IPS-NIHi11 (cell line): ENCODE measurements around the gene GADD45B.
"Not testable (repeated sequence)": the region's sequence is repeated elsewhere in the genome, so short reads cannot be mapped to it uniquely, and the experiment has no call there.

Source experiments
- DNase-seq: peaks from one replicate; pipeline ENCODE4 v3.0.0; 2012; ENCODE audit warnings: mixed read lengths, low spot score

The GADD45B gene

DNA sequence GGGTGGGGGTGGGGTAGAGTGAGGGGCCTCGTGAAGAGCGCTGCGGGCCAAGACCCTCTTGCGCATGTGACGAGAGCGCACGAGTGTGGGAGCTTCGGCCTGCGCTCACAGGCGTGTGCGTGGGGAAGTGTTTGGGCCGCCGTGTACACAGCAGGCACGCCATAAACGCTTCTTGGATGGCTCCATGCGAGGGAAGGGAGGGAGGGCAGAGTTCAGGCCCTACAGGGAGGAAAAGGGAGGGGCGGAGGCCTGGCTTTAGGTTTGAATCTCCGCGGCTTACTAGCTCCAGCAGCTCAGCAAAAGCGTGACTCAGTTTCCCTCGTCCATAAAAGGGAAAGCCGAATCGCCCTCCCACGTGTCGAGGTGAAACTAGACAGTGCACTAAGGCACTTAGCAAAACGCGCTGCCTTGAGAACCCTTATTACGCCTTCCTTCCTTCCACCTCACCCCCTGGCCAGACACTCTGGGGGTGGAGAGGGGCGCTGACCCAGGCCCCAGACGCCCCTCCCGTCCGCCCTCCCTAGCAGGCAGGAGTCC, 12.5 kb downstream of the GADD45B start:
- no peak for DNase-seq

DNA sequence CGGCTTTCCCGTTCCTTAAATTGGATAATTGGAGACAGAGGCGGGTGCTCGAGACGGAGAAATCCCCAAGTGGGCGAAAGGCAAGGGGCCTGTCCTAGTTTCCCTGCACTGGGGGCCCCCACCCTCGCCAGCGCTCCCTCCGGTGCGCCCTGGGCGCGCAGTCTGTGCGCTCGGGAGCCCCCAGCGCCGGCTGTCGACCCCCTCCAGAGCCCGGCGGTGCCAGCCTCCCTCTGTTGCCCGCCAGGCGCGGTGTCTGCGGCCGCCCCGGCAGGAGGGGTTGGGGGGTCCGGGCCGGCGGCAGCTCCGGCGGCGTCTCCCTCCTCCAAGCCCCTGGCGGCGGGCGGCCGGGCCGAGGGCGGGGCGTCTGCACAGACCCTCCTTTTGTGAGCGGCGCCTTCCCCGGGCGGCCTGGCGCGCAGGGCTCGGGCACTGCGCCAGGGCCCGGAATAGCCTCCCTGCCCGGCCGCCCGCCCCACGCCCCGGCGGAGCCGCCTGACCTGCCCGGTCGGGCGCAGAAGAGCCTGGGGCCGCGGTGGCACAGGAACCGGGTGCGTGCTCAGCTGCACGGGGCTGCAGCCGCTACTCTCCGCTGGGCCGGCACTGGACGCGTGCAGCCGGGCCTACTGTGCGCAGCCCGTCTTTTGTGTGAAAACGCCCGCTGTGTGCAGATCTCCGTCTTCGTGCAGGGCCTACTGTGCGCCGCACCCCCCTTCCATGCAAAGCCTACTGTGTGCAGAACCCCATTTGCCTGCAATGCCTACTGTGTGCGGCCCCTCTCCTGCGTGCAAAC, 13.2 kb downstream of the GADD45B start:
- peak; percentile 83 for DNase-seq

DNA sequence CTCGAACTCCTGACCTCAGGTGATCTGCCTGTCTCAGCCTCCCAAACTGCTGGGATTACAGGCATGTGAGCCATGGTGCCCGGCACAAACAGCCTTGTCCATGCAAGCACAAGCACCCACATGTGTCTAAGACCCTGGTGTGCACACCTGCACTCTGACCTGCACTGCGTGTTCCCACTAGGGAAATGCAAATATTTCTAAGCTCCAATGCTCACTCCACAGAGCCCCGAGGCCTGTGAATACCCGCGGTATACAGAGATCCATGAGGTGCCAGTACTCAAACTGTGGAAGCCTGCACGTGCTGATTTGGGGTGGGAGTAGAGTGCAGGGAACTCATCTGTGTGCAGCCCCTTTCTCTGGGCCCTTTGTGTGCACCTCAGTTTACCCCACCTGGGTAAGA, 14.7 kb downstream of the GADD45B start:
- DNase-seq: no peak

DNA sequence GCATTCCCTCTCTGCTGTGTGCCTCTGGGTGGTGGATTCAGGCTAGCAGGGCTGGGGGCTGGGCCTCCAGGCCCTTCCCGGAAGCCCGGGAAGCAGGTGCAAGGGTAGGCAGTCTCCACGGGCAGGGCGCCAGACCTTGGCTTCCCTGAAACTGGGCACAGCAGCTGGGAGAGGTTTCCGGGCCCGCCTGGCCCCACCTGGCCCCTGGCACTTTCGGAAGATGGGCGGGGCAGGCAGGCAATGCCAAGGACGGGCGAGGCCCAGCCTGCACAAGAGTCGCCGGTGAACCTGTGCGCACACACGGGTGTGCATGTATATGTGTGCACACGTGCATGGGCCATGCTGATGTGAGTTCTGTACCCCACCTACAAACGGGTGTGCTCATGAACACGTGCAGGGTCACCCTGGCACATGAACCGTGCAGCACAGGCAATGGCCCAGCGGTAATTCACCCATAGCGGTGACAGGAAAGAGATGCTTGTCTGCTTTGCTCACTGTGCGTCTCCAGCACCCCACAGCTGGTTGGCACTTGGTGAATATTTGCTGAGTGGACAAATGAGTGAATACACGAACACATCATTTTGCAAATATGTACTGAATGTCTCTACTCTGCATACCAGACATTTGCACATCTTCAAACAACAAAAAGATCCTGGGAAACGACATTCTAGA, 15.3 kb downstream of the GADD45B start:
- no peak for DNase-seq

DNA sequence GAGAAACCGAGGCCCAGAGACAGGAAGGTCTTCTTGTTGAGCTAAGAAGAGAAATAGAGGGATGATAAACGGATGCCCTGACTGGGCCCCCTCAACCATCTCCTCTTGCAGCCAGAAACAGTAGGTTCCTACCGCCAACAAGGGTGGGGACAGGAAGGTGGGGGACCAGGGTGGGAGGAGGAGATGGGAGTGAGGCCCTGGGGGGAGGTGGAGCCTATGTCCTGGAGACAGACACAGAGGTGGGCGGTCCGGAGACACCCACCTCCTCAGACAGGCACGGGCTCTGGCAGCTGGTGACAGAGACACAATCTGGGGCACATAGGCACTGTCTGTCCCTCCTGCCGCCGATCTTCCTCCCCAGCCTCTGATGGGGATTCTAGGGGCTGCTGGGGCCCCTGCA, 16.9 kb downstream of the GADD45B start:
- DNase-seq: no peak

DNA sequence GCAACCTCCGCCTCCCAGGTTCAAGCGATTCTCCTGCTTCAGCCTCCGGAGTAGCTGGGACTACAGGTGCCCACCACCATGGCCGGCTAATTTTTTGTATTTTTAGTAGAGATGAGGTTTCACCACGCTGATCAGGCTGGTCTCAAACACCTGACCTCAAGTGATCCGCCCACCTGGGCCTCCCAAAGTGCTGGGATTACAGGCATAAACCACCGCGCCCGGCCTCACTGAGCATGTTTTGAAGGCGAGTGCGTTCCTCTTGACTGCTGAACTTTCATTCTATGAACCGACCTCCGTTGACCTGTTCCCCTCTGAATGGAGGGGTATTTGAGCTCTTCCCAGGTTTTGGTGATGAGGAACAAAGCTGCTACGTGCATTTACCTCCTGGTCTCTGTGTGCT, 17.5 kb downstream of the GADD45B start:
- DNase-seq: not testable (repeated sequence)

DNA sequence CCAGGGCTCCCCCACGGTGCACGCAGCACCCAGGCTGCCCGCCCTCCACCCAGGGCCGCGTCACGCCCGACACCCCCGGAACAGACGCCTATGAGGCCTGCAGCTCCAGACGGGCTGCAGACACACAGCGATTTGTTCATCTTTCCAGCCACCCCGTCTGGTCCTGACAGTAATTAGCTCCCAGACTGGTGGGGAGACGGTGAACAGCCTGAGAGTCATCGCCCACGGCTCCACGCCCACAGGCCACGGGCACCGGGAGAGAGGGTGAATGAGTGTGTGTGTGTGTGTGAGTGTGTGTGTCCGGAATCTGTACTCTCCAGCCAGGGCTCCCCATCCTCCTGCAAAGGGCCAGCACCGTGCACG, 18.1 kb downstream of the GADD45B start:
- DNase-seq: no peak

DNA sequence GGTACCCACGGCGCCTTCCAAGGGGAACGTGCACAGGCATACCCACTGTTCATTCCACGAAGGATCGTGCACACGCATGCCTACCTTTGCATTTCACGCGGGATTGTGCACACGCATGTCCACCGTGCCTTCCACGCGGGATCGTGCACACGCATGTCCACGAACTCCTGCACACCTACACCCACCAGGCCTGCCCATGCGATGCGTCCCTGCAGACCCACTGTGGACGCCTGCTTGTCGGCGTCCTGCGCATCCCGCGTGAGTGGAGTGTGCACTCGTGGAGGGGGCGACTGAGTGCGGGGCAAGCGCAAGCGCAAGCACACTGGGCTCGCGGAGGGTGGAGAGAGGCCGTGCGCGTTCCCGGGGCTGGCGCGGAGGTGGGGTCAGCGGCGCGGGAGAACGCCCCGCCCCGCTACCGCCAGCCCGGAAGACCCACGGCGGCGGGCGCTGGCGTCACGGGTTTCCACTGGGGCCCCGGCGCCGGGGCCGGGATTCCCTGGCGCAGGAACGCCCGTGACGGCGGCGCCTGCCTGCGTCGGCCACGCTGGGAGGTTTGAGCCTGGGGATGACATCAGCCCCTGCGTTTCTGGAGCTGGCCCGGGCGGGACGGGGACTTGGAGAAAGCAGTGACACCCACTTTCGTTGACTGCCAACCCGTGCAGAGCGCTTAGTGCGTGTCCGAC, 18.7 kb downstream of the GADD45B start:
- peak; percentile 76 for DNase-seq

DNA sequence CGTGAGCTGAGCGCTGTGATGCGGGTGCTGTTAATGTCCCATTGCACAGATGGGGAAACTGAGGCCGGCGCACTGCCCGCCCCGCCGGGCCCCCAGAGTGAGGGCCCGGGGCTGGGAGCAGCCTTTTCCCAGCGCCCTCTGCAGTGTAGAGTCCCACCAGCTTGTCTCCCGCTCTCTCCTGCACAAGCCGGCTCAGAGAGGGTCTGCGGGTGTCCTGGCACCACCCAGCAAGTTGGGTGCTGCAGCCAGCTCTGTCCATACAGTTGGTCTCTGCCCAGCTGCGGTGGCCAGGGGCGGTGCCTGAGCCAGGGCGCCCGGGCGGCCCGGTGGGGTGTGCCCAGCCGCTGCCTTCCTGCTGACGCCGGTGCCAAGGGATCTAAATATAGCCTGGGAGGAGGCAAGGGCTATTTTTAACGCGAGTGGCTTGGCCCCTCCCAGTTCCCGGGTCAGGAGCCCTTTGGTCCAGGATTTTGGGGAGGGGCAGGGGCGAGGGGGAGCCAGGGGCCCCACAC, 19.3 kb downstream of the GADD45B start:
- peak; percentile 57 for DNase-seq

DNA sequence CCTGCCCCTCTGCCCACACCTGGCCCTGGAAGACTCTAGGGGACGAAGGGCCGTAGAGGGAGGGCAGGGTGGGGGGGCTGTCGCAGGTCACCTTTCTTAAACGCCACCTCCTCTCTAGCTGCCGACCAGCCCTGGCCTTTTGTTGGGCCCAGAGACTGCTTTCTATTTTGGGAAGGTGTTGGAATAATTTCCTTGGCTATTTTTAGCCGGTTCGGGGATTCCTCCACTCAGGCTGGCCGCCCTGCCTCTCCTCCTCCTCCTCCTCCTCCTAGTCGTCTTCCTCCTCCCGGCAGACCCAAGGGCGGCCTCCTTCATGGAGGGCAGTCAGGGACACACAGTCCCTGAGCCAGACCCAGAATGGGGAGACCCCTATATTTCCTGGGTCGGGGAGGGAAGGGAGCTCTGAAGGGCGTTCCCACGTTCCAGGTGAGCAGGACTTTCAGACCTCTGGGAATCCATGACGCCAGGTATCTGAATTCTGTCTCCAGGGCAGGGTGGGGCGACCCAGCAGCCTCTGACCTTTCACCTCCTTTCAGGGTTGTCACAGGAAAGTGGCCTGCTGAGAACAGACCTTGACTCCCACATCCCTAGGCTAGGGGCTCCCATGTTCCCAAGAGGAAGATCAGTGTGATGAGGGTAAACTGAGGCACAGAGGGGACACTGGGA, 19.9 kb downstream of the GADD45B start:
- DNase-seq: no peak

DNA sequence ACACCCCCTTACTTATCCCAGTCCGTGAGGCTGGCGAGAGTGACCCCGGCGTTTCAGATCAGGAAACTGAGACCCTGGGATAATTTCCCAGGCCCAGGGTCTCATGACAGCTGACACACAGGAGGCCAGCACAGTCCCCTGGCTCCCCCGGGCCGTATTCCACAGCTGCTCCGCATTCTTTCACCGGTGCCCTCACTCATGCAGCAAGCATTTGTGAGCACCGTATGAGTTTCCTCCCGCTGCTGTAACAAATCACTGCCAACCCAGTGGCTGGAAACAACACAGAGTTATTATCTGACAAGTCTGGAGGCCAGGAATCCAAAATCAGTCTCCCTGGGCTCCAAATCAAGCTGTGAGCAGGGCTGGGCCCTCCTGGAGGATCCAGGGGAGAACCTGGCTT, 21.3 kb downstream of the GADD45B start:
- no peak for DNase-seq

DNA sequence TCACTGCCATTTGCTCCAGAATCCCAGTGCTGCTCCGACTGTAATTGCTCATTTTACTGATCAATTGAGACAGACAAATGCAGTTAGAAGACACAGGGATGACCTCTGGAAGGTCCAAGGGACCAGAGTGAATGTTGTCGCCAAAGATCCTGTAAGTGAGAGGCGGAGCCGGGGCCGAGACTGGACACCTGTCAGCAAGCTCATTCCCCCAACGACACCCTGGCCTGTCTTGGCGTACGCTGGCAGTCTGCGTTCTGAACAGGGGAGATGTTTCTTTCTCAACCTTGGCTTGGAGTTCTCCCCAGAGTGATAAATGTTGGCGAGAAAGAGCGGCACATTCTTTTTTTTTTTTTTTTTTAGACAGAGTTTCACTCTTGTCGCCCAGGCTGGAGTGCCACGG, 24.2 kb downstream of the GADD45B start:
- no peak for DNase-seq

DNA sequence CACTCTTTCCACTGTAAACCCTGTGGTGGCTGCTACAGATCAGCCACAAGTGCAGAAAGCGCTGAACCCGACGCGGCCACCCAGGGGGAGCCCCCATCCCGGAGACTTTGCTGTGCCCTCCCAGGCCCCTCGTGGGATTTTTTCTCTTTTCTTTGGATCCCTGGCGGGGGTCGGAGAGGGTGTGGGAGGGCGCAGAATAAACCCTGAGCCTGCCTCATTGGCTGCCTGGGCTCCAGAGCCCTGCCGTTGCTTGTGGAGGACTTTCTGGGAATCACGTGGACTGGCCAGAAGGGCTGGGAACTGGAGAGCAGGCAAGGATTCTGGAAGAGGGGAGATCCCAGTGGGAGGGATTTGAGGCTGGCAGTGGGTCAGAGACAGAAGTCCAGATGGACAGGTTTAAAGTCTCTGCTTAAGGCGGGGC, 24.9 kb downstream of the GADD45B start:
- no peak for DNase-seq

DNA sequence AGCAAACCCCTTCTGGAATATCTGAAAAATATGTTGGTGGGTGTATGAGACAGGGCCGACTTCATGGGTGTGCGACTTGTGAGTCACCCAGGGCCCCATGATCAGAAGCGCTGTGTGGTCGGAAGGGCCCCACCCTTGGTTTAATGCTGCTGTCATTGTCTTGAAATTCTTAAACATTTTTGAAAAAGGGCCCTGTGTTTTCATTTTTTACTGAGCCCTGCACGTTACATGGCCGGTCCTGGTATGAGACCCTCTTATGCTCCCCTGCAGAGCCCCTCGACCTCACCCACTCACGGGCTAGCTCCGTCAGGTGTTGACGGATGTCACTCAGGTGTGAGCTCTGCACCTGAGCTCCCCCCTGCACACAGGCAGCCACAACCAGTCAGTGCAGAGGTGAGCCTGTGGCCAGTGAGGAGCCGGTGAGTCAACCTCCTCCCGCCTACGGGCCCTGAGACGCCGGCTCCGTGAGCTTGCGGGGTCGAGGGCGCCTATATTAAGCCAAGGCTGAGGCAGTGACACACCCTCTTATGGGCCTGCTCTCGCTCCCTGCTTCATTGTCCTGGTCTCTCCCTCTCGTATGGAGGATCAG, 27.7 kb downstream of the GADD45B start:
- peak; percentile 69 for DNase-seq

DNA sequence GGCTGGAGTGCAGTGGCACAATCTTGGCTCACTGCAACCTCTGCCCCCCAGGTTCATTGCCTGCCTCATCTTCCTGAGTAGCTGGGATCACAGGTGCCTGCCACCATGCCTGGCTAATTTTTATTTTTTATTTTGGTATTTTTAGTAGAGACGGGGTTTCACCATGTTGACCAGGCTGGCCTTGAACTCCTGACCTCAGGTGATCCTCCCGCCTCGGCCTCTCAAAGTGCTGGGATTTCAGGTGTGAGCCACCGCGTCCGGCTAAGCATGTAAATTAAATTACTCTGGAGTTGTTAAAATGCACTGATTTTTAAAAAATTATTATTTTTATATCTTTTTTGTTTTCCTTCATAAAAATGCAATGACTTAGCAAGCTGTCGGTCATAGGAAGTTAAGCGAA, 30.7 kb downstream of the GADD45B start:
- DNase-seq: not testable (repeated sequence)

DNA sequence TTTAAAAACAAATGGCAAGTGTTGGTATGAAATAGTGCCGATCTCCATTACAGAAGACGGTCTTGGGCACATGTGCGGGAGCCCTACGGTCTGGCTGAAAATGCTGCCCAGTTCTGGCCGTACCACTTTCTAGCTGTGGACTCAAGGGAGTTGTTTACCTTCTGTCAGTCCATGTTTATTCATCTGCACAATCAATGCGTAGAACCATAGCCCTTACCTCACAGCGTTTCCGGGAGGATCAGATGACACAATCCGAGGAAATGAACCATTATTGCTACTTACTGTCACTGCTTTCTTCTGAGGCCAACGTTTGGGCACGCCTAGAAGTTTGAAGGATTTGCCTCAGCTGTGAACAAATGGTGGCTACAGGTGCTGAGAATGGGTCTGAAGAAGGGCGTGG, 31.2 kb downstream of the GADD45B start:
- no peak for DNase-seq

DNA sequence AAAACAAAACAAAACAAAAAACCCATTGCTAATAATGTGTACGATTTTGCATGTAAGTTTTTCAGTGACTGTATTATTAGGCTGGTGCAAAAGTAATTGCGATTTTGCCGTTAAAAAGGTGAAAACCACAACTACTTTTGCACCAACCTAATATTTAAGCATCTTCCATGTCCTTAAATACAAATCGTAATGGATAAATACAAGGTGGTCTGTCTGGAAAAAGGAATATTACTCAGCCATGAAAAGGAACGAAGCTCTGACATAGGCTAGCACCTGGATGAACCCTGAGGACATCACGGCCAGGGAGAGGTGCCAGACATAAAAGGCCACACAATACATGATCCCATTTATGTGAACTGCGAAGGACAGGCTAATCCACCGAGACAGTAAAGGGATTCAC, 33.2 kb downstream of the GADD45B start:
- DNase-seq: no peak

DNA sequence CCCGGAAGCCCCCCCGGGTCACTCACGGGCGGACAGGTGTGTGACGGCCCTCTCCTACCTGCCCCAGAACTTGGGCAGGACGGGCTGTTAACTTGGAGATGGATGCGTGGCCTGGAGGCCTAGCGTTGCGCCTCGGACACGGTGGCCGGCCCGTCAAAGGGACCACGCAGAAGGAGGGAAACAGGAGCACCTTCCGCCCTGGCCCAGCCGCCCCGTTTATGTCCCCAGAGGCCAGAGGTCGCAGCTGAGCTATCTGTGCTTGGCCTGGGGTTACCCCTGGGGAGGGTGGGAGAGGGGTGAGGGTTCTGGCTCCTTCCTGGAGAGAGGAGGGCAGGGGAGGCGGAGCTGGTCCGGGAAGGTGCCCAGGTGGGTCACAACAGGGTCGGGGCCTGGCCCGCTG, 35.6 kb downstream of the GADD45B start:
- DNase-seq: no peak

DNA sequence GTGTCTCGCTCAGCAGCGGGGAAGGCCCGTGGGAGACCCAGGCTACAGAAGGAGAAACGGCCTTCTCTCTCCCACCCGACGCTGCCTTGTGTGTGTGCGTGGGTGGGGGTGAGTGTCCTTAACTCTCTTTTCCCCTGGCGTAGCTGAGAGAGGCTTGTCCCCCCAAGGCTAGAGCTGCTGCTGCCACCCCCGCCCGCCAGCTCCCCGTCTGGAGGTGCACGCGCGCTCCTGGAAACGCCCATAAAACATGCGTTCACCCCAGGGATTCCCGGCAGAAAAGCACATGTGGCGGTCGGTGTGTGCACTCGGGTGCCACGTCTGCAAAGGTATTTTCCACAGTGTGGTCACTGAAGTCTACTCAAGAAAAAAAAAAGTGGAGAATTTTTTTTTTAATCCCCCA, 36.1 kb downstream of the GADD45B start:
- DNase-seq: no peak

DNA sequence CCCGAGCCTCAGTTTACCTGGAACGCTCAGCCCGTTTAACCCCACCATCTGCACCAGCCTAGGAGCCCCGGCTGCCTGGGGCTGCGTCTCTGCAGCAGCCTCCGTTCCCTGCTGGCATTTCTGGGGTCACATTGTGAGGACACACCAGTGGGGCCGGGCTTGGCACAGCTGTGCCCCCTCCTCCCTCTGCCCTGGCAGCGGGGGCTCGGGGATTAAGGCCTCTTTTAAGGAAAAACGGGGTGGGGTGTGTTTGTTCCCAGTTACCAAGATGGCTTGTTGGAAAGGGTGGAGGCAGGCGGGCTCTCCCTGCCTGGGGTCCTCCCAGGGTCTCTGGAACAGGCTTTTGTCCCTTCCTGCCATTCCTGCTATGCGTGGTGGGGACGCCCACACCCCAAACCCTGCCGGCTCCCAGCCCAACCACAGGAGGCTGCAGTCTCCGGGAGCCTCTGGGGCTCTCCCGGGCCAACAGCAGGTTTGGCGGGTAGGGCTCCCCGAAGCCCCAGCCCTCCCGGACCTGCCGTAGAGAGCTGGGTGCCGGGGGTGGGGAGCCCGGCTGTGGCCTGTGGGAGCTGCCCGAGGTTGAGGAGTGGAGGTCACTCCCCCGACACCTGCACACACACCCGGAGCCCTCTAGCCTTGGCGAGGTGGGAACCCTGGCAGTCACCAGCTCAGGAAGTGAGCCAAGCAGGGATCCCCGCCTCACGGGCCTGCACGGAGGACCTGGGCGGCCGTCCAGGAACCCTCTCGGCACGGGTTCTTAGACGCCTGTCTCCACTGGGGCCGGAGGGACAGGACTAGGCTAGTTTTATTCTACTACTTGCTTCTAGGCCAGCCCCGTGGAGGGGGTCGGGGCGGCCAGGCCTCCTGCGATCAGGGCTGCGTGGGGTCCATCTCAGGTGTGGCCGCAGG, 36.9 kb downstream of the GADD45B start:
- no peak for DNase-seq
